Gastroesophageal sphincter (tissue), 4 donors: ENCODE data around the gene ADD1. TPM values are rescaled to one million over a fixed set of nuclear protein-coding genes. Genes with fewer than 3 reads are reported as not detected.

Experiments
- ATAC-seq: fragments of 150-250 bp; one replicate; pipeline ENCODE4 v1.9.1; 2016; ENCODE audit warnings: mild to moderate bottlenecking, moderate library complexity
- H3K27ac ChIP-seq, 4 donors: fragments of 200-600 bp; sonication (generic) in 3 of 4; 1 replicate in 3 of 4; 2 replicates in 1 of 4; pipeline ENCODE4 v1.5.1; 2016 to 2019
- H3K27me3 ChIP-seq: fragments of 200-600 bp; sonication (generic); one replicate; pipeline ENCODE4 v1.5.1; 2019
- H3K36me3 ChIP-seq, 2 donors: fragments of 200-600 bp; sonication (generic); one replicate each; pipeline ENCODE4 v1.5.1; 2019; ENCODE audit warnings: control low read depth in 1 of 2
- H3K4me1 ChIP-seq, 3 donors: fragments of 200-600 bp; sonication (generic); 1 replicate in 2 of 3; 2 replicates in 1 of 3; pipeline ENCODE4 v1.5.1; 2016 to 2019; ENCODE audit warnings: control low read depth in 2 of 3
- H3K4me3 ChIP-seq, 2 donors: fragments of 200-600 bp; sonication (generic); one replicate each; pipeline ENCODE4 v1.5.1; 2019; ENCODE audit warnings: mild to moderate bottlenecking in 1 of 2, moderate library complexity in 1 of 2
- H3K9me3 ChIP-seq, 3 donors: fragments of 200-600 bp; sonication (generic); one replicate each; pipeline ENCODE4 v1.5.1; 2017 to 2019; ENCODE audit warnings: control low read depth in 2 of 3
- CTCF ChIP-seq, 4 experiments: fragments of 200-600 bp in 2 of 4; fragments of 450-650 bp in 2 of 4; sonication (generic) in 1 of 4; IDR thresholded peaks; one replicate each; pipeline ENCODE4 v1.5.1; 2017 to 2019; ENCODE audit warnings: antibody characterized with exemption in 4 of 4, mild to moderate bottlenecking in 2 of 4, moderate library complexity in 2 of 4
- EP300 ChIP-seq: sonication (generic); formaldehyde crosslinking; IDR thresholded peaks from one replicate; pipeline ENCODE4 v1.6.1; 2017; ENCODE audit warnings: antibody characterized with exemption, mild to moderate bottlenecking
- POLR2A ChIP-seq, 2 donors: fragments of 450-650 bp; IDR thresholded peaks; one replicate each; pipeline ENCODE4 v1.6.1; 2017; ENCODE audit warnings: antibody characterized with exemption in 2 of 2, mild to moderate bottlenecking in 2 of 2, moderate library complexity in 1 of 2
- POLR2AphosphoS5 ChIP-seq: sonication (generic); formaldehyde crosslinking; IDR thresholded peaks from one replicate; pipeline ENCODE4 v1.6.1; 2017; ENCODE audit warnings: antibody characterized with exemption
- WGBS, 2 donors: methylation state at CpG; one replicate each; pipeline ENCODE4 v1.1.5; 2018; ENCODE audit warnings: low coverage in 1 of 2; 5-methylcytosine and 5-hydroxymethylcytosine counted together
- total RNA-seq, 4 donors: library from RNA; depleted of rRNA; stranded (reverse); fragments of >200 nt; gene quantifications; one replicate each; pipeline ENCODE4 v1.1.0, GENCODE V29; 2016

ADD1 gene
- total RNA-seq, 4 donors from 2014 or later, result 230 to 384 (median 297) TPM

DNA sequence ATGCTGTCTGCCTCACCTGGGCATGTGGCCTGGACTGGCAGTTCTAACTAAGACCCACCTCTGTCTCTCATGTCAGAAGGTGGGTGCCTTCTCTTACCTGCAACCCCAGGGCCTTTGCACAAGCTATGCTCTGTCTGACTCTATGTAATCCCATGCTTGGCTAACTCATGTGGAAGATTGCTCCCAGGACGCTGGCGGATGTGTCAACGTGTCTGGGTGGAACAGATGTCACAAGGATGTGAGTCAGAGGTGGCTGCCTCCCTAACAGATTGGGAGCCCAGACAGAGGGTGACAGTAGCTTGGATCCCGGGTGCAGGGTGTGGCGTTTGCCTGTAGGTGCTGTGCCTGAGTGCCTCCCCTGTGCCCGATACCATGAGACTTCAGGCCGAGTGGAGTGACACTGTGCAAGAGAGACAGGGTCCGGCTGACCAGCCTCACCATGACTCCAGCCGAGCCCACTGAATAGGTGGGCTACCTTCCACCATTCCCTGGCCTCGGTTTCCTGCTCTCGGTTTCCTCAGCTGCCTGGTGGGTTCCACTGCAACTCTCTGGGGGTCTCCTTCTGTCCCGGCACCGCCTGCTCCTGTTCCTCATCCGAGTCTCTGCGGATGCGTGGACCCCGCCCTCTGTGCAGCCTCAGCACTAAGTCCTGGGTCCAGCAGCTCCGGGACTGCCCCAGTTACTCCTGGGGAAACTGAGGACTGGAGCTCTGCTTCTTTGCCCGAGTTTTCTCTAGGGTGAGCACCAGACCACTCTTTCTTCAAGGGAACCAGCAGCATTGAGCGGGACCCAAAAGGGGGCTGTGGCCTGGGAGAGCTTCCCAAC lies 39.8 kb upstream of the ADD1 start:
- no peaks in the 10 kb centered on the region for H3K9me3 ChIP-seq
- peaks cover 0 to 96% (median 62%) of the 10 kb centered on the region in 3 donors for H3K4me1 ChIP-seq
- 80 to 94% methylated on average over 1 to 3 of the region's 20 CpGs for WGBS, 2 donors
- H3K27ac ChIP-seq, result peak overlapping the region in 2 of 4 donors; percentile 17 to 74
- H3K27me3 ChIP-seq, result no peaks in the 10 kb centered on the region
- no peaks in the 10 kb centered on the region for H3K36me3 ChIP-seq
- no peak for TF ChIP-seq EP300
- no peak overlapping the region for H3K4me3 ChIP-seq
- ATAC-seq, result no peak

DNA sequence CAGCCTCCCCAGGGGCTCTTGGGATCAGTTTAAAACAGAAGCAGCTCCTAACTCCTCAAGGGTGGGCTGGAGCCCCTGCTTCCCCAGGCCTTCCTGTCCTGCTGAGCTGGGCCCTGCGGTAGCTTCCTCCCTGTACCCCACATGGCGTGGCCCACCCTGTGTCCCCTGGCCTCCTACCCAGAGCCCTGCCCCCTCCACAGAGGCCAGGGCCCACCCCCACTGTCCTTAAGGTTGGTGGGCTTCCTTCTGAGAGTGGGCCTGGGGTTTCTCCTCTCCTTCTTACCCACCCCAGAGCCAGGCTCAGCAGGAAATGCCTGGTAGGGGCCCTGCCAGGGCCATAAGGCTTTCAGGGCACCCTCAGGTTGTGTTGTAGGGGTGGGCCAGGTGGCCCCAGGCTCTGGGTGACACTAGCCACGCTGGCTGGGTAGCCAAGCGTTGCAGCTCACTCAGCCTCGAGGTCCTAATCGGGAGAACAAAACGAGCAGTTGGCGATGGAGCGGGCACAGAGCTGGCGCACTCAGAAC lies 39.1 kb upstream of the ADD1 start:
- no peaks in the 10 kb centered on the region for H3K27me3 ChIP-seq
- no peaks in the 10 kb centered on the region for H3K9me3 ChIP-seq
- H3K4me3 ChIP-seq, result no peak overlapping the region
- peak overlapping the region in 2 of 4 donors; percentile 11 to 74 for H3K27ac ChIP-seq
- no peak for TF ChIP-seq POLR2A (IDR thresholded peaks at IDR 0.05)
- TF ChIP-seq EP300, result no peak
- no peak for TF ChIP-seq CTCF (IDR thresholded peaks at IDR 0.05)
- TF ChIP-seq POLR2AphosphoS5, result no peak
- no peaks in the 10 kb centered on the region for H3K36me3 ChIP-seq
- ATAC-seq, result no peak
- H3K4me1 ChIP-seq, result peaks cover 0 to 94% (median 62%) of the 10 kb centered on the region in 3 donors
- 85% methylated on average over 2 of the region's 10 CpGs; no CpG with 5 or more reads in 1 of the 2 donors for WGBS, 2 donors

DNA sequence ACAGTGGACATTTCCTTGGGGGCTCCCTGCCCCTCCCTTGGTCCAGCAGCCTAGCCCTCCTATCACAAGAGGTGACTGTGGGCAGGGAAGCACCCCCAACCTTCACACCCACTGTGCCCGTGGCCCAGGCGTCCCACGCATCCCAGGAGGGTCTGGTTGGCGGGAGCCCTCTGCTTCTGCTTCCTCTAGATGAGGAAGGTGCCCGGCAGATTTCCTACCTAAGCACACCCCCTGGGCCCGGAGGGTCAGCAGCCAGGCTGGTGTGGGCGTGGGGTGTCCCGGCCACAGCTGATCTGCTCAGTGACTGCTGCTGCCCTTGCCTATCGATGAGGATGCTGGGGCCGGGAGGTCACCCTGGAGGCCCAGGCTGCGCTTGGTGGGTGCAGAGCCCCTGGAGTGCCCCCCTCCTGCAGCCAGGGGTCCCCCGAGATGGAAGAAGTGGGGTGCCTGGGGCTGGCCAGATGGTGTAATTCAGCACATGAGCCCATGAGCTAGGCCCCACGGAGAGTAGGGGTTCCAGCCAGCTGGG lies 38.6 kb upstream of the ADD1 start:
- peak overlapping the region in 3 of 4 donors; percentile 42 to 74 (median 67) for H3K27ac ChIP-seq
- ATAC-seq, result no peak
- H3K9me3 ChIP-seq, result no peaks in the 10 kb centered on the region
- no peaks in the 10 kb centered on the region for H3K36me3 ChIP-seq
- H3K4me3 ChIP-seq, result no peak overlapping the region
- TF ChIP-seq EP300 (no peak), POLR2A (IDR thresholded peaks at IDR 0.05) (no peak), CTCF (IDR thresholded peaks at IDR 0.05) (no peak), POLR2AphosphoS5 (no peak)
- no peaks in the 10 kb centered on the region for H3K27me3 ChIP-seq
- peaks cover 0 to 94% (median 65%) of the 10 kb centered on the region in 3 donors for H3K4me1 ChIP-seq
- no CpG with 5 or more reads among the region's 13 CpGs for WGBS, 2 donors

DNA sequence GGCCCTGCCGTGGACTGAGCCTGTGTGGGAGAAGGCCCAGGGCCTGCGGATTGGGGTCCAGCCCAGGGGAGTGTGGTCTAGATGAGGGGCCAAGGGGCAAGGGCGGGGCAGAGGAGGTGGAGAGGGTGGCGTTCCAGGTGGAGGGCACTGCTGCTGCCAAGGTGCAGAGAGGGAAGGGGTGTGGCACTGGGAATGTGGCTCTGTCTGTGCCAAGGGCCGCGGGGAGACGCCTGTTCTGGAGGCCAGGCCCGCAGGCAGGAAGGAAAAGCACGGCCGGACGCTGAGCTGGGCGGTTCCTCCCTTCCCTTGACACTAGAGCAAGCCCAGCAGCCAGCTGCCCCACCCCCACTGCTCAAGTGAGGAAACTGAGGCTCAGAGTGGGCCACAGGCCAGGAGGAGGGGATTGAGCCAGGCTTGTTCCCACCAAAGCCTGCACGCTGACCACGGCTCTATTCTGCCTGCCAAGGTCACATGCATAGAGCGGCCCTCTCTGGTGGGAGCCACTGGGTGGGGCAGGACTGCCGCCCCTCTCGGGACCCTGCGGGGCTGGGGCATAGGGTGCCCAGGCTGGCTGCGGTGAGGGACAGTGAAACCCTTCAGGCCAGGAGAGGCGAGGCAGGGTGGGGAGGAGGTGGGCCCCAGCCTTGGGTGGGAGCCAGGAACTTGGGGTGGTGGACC lies 37.8 kb upstream of the ADD1 start:
- peak overlapping the region in 3 of 4 donors; percentile 42 to 74 (median 67) for H3K27ac ChIP-seq
- H3K9me3 ChIP-seq, result no peaks in the 10 kb centered on the region
- peaks cover 0 to 94% (median 62%) of the 10 kb centered on the region in 3 donors for H3K4me1 ChIP-seq
- H3K27me3 ChIP-seq, result no peaks in the 10 kb centered on the region
- H3K36me3 ChIP-seq, result no peaks in the 10 kb centered on the region
- WGBS, 2 donors, result 50 to 54% methylated on average over 1 to 7 of the region's 20 CpGs
- H3K4me3 ChIP-seq, result no peak overlapping the region
- TF ChIP-seq POLR2A (IDR thresholded peaks at IDR 0.05) (no peak), POLR2AphosphoS5 (no peak), EP300 (no peak), CTCF (IDR thresholded peaks at IDR 0.05) (no peak)
- peak; percentile 24 for ATAC-seq
